H1 (cell line): ENCODE measurements around the gene ZNF608.

Source experiments
- EP300 ChIP-seq, 2 experiments: IDR thresholded peaks; 1 replicate in 1 of 2; 2 replicates in 1 of 2; pipeline ENCODE4 v1.6.1; 2011 to 2012; ENCODE audit warnings: low read depth in 2 of 2, low read length in 2 of 2, mild to moderate bottlenecking in 2 of 2, borderline replicate concordance in 1 of 2, inconsistent platforms in 1 of 2, moderate library complexity in 1 of 2
- EZH2 ChIP-seq: fragments of 200-600 bp; sonication (generic); IDR thresholded peaks from 2 replicates; pipeline ENCODE4 v1.7.1; 2012; ENCODE audit warnings: low read depth, mild to moderate bottlenecking, moderate library complexity, low read length, inconsistent platforms; ENCODE audit not compliant: severe bottlenecking
- POLR2A ChIP-seq, 2 experiments: IDR thresholded peaks; 1 replicate in 1 of 2; 2 replicates in 1 of 2; pipeline ENCODE4 v1.6.1; 2011; ENCODE audit warnings: low read depth in 2 of 2, low read length in 2 of 2, mild to moderate bottlenecking in 2 of 2; ENCODE audit errors: control extremely low read depth in 1 of 2
- POLR2AphosphoS5 ChIP-seq: IDR thresholded peaks from 2 replicates; pipeline ENCODE4 v1.6.1; 2011; ENCODE audit warnings: low read depth, low read length
- SIN3A ChIP-seq, 2 experiments: IDR thresholded peaks in 1 of 2; conservative IDR thresholded peaks in 1 of 2; 2 replicates each; pipeline ENCODE4 v1.6.1; 2011 to 2012; ENCODE audit warnings: low read length in 2 of 2, improper control_type of control experiment in 1 of 2, low read depth in 1 of 2, mild to moderate bottlenecking in 1 of 2
- SP1 ChIP-seq: IDR thresholded peaks from 2 replicates; pipeline ENCODE4 v1.6.1; 2011; ENCODE audit warnings: low read depth, low read length
- SP4 ChIP-seq: IDR thresholded peaks from 2 replicates; pipeline ENCODE4 v1.6.1; 2012; ENCODE audit warnings: low read length, inconsistent platforms
- TAF1 ChIP-seq: IDR thresholded peaks from 2 replicates; pipeline ENCODE4 v1.6.1; 2011; ENCODE audit warnings: mild to moderate bottlenecking, low read depth, low read length
- TF ChIP-seq, protein P1 (sequence below), 3 experiments: IDR thresholded peaks; 1 replicate in 2 of 3; 2 replicates in 1 of 3; pipeline versions ENCODE4 v1.5.1 to v1.6.1; 2011; ENCODE audit warnings: low read length in 3 of 3, mild to moderate bottlenecking in 3 of 3, inconsistent platforms in 2 of 3, low read depth in 1 of 3, moderate library complexity in 1 of 3; ENCODE audit not compliant: insufficient read depth in 1 of 3; ENCODE audit errors: control extremely low read depth in 1 of 3
- TF ChIP-seq, protein P2 (sequence below): IDR thresholded peaks from 2 replicates; pipeline ENCODE4 v1.6.1; 2011; ENCODE audit warnings: low read depth, mild to moderate bottlenecking, low read length; ENCODE audit not compliant: insufficient read depth

DNA sequence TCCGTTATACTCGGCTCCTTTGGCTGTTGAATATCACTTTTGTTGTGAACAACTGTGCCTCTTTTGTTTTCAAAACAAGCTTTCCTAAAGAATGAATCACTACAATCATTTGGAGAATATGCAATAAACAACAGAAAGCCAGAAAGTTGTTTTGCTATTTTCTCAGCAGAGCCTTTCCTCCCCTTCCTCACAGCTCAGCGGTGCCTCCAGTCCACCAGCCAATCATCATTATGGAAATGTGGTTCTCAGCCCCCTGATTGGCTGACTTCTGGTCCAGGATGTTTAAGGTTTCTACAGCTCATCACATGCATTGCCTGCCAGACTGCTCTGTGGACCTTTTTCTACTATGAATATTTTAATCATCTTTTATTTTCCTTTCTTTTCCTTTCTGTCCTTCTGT, 9.1 kb upstream of the ZNF608 start:
- TF ChIP-seq, protein P1, sequence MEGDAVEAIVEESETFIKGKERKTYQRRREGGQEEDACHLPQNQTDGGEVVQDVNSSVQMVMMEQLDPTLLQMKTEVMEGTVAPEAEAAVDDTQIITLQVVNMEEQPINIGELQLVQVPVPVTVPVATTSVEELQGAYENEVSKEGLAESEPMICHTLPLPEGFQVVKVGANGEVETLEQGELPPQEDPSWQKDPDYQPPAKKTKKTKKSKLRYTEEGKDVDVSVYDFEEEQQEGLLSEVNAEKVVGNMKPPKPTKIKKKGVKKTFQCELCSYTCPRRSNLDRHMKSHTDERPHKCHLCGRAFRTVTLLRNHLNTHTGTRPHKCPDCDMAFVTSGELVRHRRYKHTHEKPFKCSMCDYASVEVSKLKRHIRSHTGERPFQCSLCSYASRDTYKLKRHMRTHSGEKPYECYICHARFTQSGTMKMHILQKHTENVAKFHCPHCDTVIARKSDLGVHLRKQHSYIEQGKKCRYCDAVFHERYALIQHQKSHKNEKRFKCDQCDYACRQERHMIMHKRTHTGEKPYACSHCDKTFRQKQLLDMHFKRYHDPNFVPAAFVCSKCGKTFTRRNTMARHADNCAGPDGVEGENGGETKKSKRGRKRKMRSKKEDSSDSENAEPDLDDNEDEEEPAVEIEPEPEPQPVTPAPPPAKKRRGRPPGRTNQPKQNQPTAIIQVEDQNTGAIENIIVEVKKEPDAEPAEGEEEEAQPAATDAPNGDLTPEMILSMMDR (IDR thresholded peaks at IDR 0.05; ENCODE audit: control extremely low read depth in 1 of 3, insufficient read depth in 1 of 3, low read depth in 1 of 3, low read length in 3 of 3), result no peak
- TF ChIP-seq POLR2AphosphoS5 (no peak), POLR2A (IDR thresholded peaks at IDR 0.05; ENCODE audit: control extremely low read depth in 1 of 2, low read depth in 2 of 2, low read length in 2 of 2) (no peak), EP300 (IDR thresholded peaks at IDR 0.05; ENCODE audit: borderline replicate concordance in 1 of 2, low read depth in 2 of 2, low read length in 2 of 2) (no peak), SIN3A (conservative IDR thresholded peaks at IDR 0.05 in 1 of 2, IDR thresholded peaks at IDR 0.05 in 1 of 2; ENCODE audit: low read depth in 1 of 2, low read length in 2 of 2) (no peak), TAF1 (no peak), SP4 (no peak), SP1 (no peak), EZH2 (no peak)
- TF ChIP-seq, protein P2, sequence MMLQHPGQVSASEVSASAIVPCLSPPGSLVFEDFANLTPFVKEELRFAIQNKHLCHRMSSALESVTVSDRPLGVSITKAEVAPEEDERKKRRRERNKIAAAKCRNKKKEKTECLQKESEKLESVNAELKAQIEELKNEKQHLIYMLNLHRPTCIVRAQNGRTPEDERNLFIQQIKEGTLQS, result no peak
